Effector CD8-positive, alpha-beta T cell (primary cell): Measurements from ENCODE around the gene CHL1.

ENCODE experiments used
- DNase-seq: peaks from one replicate; lab custom pipeline; 2025; lab: John Stamatoyannopoulos, UW

The CHL1 gene

GRCh38 chr3:284322-284721, 87.8 kb downstream of the CHL1 start:
- no peak for DNase-seq

- DNase-seq = no peak
These were observed 91.9 kb downstream of the CHL1 start for GRCh38 chr3:288417-288816.

- no peak for DNase-seq
These were observed 94.5 kb downstream of the CHL1 start for GRCh38 chr3:291028-291427.

- no peak for DNase-seq
These were observed 95.3 kb downstream of the CHL1 start for GRCh38 chr3:291646-292436.

- no peak for DNase-seq
These were observed 97.5 kb downstream of the CHL1 start for GRCh38 chr3:294096-294495.

GRCh38 chr3:294581-294980, 98.0 kb downstream of the CHL1 start:
- DNase-seq = no peak

GRCh38 chr3:295166-295565, 98.6 kb downstream of the CHL1 start:
- no peak for DNase-seq

- no peak for DNase-seq
These were observed 101.0 kb downstream of the CHL1 start for GRCh38 chr3:297585-297984.

GRCh38 chr3:299590-300301, 103.2 kb downstream of the CHL1 start:
- DNase-seq = no peak

- no peak for DNase-seq
These were observed 110.6 kb downstream of the CHL1 start for GRCh38 chr3:307182-307581.

- no peak for DNase-seq
These were observed 112.2 kb downstream of the CHL1 start for GRCh38 chr3:308597-309321.

GRCh38 chr3:312160-312733, 115.7 kb downstream of the CHL1 start:
- no peak for DNase-seq

- no peak for DNase-seq
These were observed 116.3 kb downstream of the CHL1 start for GRCh38 chr3:312911-313310.

GRCh38 chr3:317012-317411, 120.4 kb downstream of the CHL1 start:
- DNase-seq = no peak

- no peak for DNase-seq
These were observed 122.3 kb downstream of the CHL1 start for GRCh38 chr3:318903-319302.

- no peak for DNase-seq
These were observed 127.9 kb downstream of the CHL1 start for GRCh38 chr3:324423-324822.

- DNase-seq = no peak
These were observed 128.9 kb downstream of the CHL1 start for GRCh38 chr3:325495-325894.

GRCh38 chr3:330494-331115, 134.0 kb downstream of the CHL1 start:
- no peak for DNase-seq

- DNase-seq = no peak
These were observed 135.3 kb downstream of the CHL1 start for GRCh38 chr3:331881-332280.

- no peak for DNase-seq
These were observed 136.1 kb downstream of the CHL1 start for GRCh38 chr3:332701-333100.

- no peak for DNase-seq
These were observed 138.7 kb downstream of the CHL1 start for GRCh38 chr3:335240-335639.

- no peak for DNase-seq
These were observed 142.8 kb downstream of the CHL1 start for GRCh38 chr3:339351-339750.
